Activated T-helper 17 cell treated with anti-CD3 and anti-CD28 coated beads, Interleukin-2, amount 50 U/mL, for 72 hours (primary cell): ENCODE results near the gene WSB1. TPM values are rescaled to one million over a fixed set of nuclear protein-coding genes. Genes with fewer than 3 reads are reported as not detected.

Source experiments
- ATAC-seq: fragments of 150-1000 bp; cut with Tn5 transposase; replicated peaks from 2 replicates; pipeline ENCODE4 v1.10.0; 2021; ENCODE audit warnings: mild to moderate bottlenecking, moderate library complexity
- H3K27ac Mint-ChIP-seq: one replicate; pipeline ENCODE4 v1.8.0; 2022; ENCODE audit warnings: mixed read lengths
- H3K27me3 Mint-ChIP-seq: one replicate; pipeline ENCODE4 v1.8.0; 2022; ENCODE audit warnings: mixed read lengths
- H3K36me3 Mint-ChIP-seq: one replicate; pipeline ENCODE4 v1.8.0; 2022; ENCODE audit warnings: low read depth, mild to moderate bottlenecking, mixed read lengths
- H3K4me1 Mint-ChIP-seq: one replicate; pipeline ENCODE4 v1.8.0; 2022; ENCODE audit warnings: mixed read lengths
- H3K4me3 Mint-ChIP-seq: one replicate; pipeline ENCODE4 v1.8.0; 2022; ENCODE audit warnings: mild to moderate bottlenecking, mixed read lengths
- H3K9me3 Mint-ChIP-seq: one replicate; pipeline ENCODE4 v1.8.0; 2022; ENCODE audit warnings: mixed read lengths
- total RNA-seq, 2 donors: library from RNA; stranded (reverse); gene quantifications; one replicate each; pipeline ENCODE4 v1.2.3, GENCODE V29; 2022

Gene WSB1
- total RNA-seq, 2 donors from 2014 or later: 118 to 403 TPM

GRCh38 chr17:27345141-27345904 is 51.4 kb downstream of the WSB1 start:
- no peak overlapping the region for H3K4me3 Mint-ChIP-seq
- H3K27me3 Mint-ChIP-seq: no peaks in the 10 kb centered on the region
- H3K9me3 Mint-ChIP-seq: no peaks in the 10 kb centered on the region
- no peaks in the 10 kb centered on the region for H3K36me3 Mint-ChIP-seq
- no peak for ATAC-seq
- no peak overlapping the region for H3K27ac Mint-ChIP-seq
- no peaks in the 10 kb centered on the region for H3K4me1 Mint-ChIP-seq

GRCh38 chr17:27346228-27346899 is 52.5 kb downstream of the WSB1 start:
- ATAC-seq: no peak
- H3K27me3 Mint-ChIP-seq: no peaks in the 10 kb centered on the region
- no peaks in the 10 kb centered on the region for H3K9me3 Mint-ChIP-seq
- H3K36me3 Mint-ChIP-seq: no peaks in the 10 kb centered on the region
- no peak overlapping the region for H3K4me3 Mint-ChIP-seq
- H3K4me1 Mint-ChIP-seq: no peaks in the 10 kb centered on the region
- no peak overlapping the region for H3K27ac Mint-ChIP-seq

- ATAC-seq: no peak
Observed at GRCh38 chr17:27348196-27348595, 54.3 kb downstream of the WSB1 start.

GRCh38 chr17:27349540-27350021 is 55.7 kb downstream of the WSB1 start:
- H3K9me3 Mint-ChIP-seq: no peaks in the 10 kb centered on the region
- H3K36me3 Mint-ChIP-seq: no peaks in the 10 kb centered on the region
- no peak overlapping the region for H3K4me3 Mint-ChIP-seq
- ATAC-seq: no peak
- H3K27ac Mint-ChIP-seq: no peak overlapping the region
- H3K4me1 Mint-ChIP-seq: peaks cover 6% of the 10 kb centered on the region
- H3K27me3 Mint-ChIP-seq: no peaks in the 10 kb centered on the region

More at GRCh38 chr17:27348196-27348595, 54.3 kb downstream of the WSB1 start:
- no peak overlapping the region for H3K27ac Mint-ChIP-seq
- H3K36me3 Mint-ChIP-seq: no peaks in the 10 kb centered on the region
- peak overlapping the region; percentile 52 for H3K4me3 Mint-ChIP-seq
- no peaks in the 10 kb centered on the region for H3K9me3 Mint-ChIP-seq
- no peaks in the 10 kb centered on the region for H3K27me3 Mint-ChIP-seq
- peaks cover 6% of the 10 kb centered on the region for H3K4me1 Mint-ChIP-seq

- Mint-ChIP-seq H3K27ac (no peak overlapping the region), H3K4me3 (peak overlapping the region; percentile 62), H3K4me1 (peaks cover 6% of the 10 kb centered on the region), H3K36me3 (no peaks in the 10 kb centered on the region), H3K9me3 (no peaks in the 10 kb centered on the region), H3K27me3 (no peaks in the 10 kb centered on the region)
- ATAC-seq: no peak
Observed at GRCh38 chr17:27351759-27352158, 57.8 kb downstream of the WSB1 start.

GRCh38 chr17:27352448-27353032 is 58.6 kb downstream of the WSB1 start:
- Mint-ChIP-seq H3K4me3 (peak overlapping the region; percentile 62), H3K36me3 (no peaks in the 10 kb centered on the region), H3K27me3 (no peaks in the 10 kb centered on the region), H3K4me1 (peaks cover 6% of the 10 kb centered on the region), H3K27ac (peak overlapping the region; percentile 44), H3K9me3 (no peaks in the 10 kb centered on the region)
- ATAC-seq: no peak

- H3K9me3 Mint-ChIP-seq: no peaks in the 10 kb centered on the region
- peaks cover 6% of the 10 kb centered on the region for H3K4me1 Mint-ChIP-seq
- H3K36me3 Mint-ChIP-seq: no peaks in the 10 kb centered on the region
- H3K27me3 Mint-ChIP-seq: no peaks in the 10 kb centered on the region
- H3K27ac Mint-ChIP-seq: peak overlapping the region; percentile 44
- no peak for ATAC-seq
- H3K4me3 Mint-ChIP-seq: peak overlapping the region; percentile 62
Observed at GRCh38 chr17:27353033-27353460, 59.1 kb downstream of the WSB1 start.

- peak; percentile 95 for ATAC-seq
- H3K4me1 Mint-ChIP-seq: peaks cover 6% of the 10 kb centered on the region
- H3K36me3 Mint-ChIP-seq: no peaks in the 10 kb centered on the region
- H3K27me3 Mint-ChIP-seq: no peaks in the 10 kb centered on the region
- no peaks in the 10 kb centered on the region for H3K9me3 Mint-ChIP-seq
- peak overlapping the region; percentile 62 for H3K4me3 Mint-ChIP-seq
- peak overlapping the region; percentile 44 for H3K27ac Mint-ChIP-seq
Observed at GRCh38 chr17:27353461-27354050, 59.6 kb downstream of the WSB1 start.

GRCh38 chr17:27354051-27354490 is 60.2 kb downstream of the WSB1 start:
- Mint-ChIP-seq H3K27me3 (no peaks in the 10 kb centered on the region), H3K27ac (peak overlapping the region; percentile 44), H3K4me3 (peak overlapping the region; percentile 62), H3K36me3 (no peaks in the 10 kb centered on the region), H3K4me1 (peaks cover 6% of the 10 kb centered on the region), H3K9me3 (no peaks in the 10 kb centered on the region)
- no peak for ATAC-seq

GRCh38 chr17:27354491-27355081 is 60.7 kb downstream of the WSB1 start:
- Mint-ChIP-seq H3K9me3 (no peaks in the 10 kb centered on the region), H3K4me1 (peaks cover 6% of the 10 kb centered on the region), H3K4me3 (peak overlapping the region; percentile 62), H3K36me3 (no peaks in the 10 kb centered on the region), H3K27me3 (no peaks in the 10 kb centered on the region), H3K27ac (peak overlapping the region; percentile 44)
- ATAC-seq: no peak

GRCh38 chr17:27355419-27355818 is 61.5 kb downstream of the WSB1 start:
- peaks cover 6% of the 10 kb centered on the region for H3K4me1 Mint-ChIP-seq
- no peak for ATAC-seq
- no peaks in the 10 kb centered on the region for H3K9me3 Mint-ChIP-seq
- no peaks in the 10 kb centered on the region for H3K36me3 Mint-ChIP-seq
- H3K27ac Mint-ChIP-seq: no peak overlapping the region
- H3K4me3 Mint-ChIP-seq: no peak overlapping the region
- H3K27me3 Mint-ChIP-seq: no peaks in the 10 kb centered on the region

- H3K27ac Mint-ChIP-seq: no peak overlapping the region
- no peak for ATAC-seq
Observed at GRCh38 chr17:27356091-27356705, 62.3 kb downstream of the WSB1 start.

GRCh38 chr17:27357236-27357635 is 63.3 kb downstream of the WSB1 start:
- H3K36me3 Mint-ChIP-seq: no peaks in the 10 kb centered on the region
- peaks cover 6% of the 10 kb centered on the region for H3K4me1 Mint-ChIP-seq
- no peaks in the 10 kb centered on the region for H3K27me3 Mint-ChIP-seq
- no peak overlapping the region for H3K4me3 Mint-ChIP-seq
- H3K27ac Mint-ChIP-seq: no peak overlapping the region
- H3K9me3 Mint-ChIP-seq: no peaks in the 10 kb centered on the region
- ATAC-seq: no peak

More at GRCh38 chr17:27356091-27356705, 62.3 kb downstream of the WSB1 start:
- Mint-ChIP-seq H3K36me3 (no peaks in the 10 kb centered on the region), H3K27me3 (no peaks in the 10 kb centered on the region), H3K4me1 (peaks cover 6% of the 10 kb centered on the region), H3K4me3 (no peak overlapping the region), H3K9me3 (no peaks in the 10 kb centered on the region)

- no peak overlapping the region for H3K27ac Mint-ChIP-seq
- no peaks in the 10 kb centered on the region for H3K4me1 Mint-ChIP-seq
- H3K9me3 Mint-ChIP-seq: no peaks in the 10 kb centered on the region
- H3K36me3 Mint-ChIP-seq: no peaks in the 10 kb centered on the region
- H3K4me3 Mint-ChIP-seq: no peak overlapping the region
- peak; percentile 28 for ATAC-seq
- no peaks in the 10 kb centered on the region for H3K27me3 Mint-ChIP-seq
Observed at GRCh38 chr17:27360507-27360906, 66.6 kb downstream of the WSB1 start.
